T-helper 1 cell (primary cell): ENCODE data around the gene SEC61B.

Experiments used
- DNase-seq, 5 donors: peaks; one replicate each; pipeline ENCODE4 v3.0.0-alpha.2; 2012 to 2020
- total RNA-seq, 4 donors: gene quantifications; one replicate each; lab custom pipeline; 2026; lab: John Stamatoyannopoulos, UW

Gene SEC61B
- total RNA-seq: 26.8 to 38.8 (median 31.5) reads per million in 4 donors

DNA sequence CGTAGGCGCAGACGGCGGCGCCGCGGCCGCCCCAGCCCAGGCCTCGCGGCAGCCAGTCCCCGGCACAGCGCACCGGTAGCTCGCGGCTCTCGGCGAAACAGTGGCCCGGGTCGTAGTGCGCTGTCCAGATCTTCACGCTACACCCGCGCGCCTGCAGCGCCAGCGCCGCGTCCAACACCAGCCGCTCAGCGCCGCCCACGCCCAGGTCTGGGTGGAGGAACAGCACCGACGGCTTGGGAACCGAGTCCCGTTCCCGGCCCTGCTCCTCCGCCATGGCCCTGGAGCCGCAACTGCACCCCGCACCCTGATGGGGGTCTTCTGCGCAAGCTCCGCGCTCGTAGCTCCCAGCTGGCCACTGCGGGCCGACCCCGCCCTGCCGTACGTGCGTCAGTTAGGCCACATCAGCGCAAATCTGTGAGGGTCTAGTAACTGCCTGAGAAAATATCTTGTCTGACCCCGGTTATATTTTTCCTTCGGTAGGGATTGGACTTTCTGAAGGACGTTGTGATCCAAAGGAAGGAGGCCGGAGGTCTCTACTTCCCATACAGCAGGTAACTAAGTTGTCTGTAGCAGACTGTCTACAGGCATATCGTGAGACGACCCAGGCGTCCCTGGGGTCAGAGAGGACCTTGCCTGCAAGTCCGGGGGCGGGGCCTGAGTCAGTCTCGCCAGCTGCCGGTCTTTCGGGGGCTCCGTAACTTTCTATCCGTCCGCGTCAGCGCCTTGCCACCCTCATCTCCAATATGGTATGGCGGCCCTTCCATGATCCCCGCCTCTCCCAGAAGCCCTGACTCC lies at the start of gene SEC61B, which contains the start of gene ALG2:
SEC61B (plus strand) TSS at position 662 of the 795 bp plus-strand sequence; CDS start at position 744, 82 bp downstream.
ALG2 (minus strand) TSS at position 322 of the 795 bp plus-strand sequence; CDS start at position 274, 48 bp downstream.
- peak; percentile 85 to 95 (median 90) for DNase-seq

DNA sequence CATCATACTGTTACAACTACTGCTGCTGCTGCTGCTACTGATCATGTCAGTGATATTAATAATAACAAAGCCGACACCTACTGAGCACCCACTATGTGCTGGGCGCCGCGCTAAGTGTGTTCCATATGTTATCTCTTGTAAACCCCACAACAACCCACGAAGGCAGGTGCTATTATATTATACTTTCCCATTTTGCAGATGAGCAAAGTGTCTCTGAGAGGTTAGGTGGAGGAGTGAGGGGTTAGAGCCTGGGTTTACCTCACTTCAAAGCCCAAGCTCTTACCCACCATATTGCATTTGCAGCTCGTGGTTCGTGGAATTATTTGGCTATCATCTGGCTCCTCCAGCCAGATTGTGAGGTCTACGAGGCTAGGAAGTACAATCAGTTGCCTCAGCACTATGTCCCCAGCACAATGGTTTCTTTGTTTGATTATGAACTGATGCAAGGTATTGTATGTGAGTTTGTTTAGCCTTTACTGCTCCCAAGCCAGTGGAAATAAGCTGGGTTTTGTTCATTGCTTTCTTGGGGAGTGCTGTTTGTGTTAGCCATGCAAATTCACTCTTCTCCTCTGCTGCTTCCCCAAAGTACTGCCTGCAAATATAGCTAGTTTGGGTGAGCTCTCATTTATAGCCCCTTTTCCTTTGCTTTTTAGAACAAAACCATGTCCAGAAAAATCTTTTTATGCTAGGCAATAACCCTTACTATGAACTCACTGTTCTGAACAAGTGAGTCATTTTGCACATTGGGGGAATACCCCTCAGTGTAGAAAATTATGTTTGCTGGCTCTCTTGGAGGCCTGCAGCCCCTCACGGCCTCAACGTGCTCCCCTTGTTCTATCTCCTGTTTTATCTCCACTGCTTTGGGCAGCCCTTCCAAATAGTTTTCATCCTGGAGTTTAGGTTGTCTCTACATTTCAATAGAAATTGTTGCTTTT lies 48.2 kb upstream of the SEC61B start:
- no peak for DNase-seq

DNA sequence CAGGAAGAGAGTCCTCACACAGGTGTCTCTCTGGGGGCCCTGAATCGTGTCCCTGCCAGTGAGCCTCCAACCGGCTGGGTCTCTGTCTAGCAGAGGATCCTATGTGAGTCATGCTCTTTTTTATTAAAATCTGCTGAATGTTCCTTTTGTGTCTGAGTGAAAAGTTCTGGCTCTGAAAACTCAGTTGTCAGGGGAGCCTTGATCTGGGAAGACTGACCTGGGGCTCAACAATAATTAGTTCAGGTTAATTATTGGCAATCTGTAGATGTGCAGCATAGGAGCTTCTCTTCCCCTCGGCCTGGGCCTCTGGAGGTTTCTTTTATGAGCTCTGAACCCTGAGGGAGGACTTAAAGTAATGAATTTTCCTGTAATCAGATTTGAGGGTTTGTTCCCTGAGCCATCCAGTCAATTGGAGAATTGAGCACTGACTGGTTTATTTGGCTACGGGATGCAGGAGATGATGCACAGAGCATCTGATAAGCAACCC lies 45.5 kb upstream of the SEC61B start:
- no peak for DNase-seq

DNA sequence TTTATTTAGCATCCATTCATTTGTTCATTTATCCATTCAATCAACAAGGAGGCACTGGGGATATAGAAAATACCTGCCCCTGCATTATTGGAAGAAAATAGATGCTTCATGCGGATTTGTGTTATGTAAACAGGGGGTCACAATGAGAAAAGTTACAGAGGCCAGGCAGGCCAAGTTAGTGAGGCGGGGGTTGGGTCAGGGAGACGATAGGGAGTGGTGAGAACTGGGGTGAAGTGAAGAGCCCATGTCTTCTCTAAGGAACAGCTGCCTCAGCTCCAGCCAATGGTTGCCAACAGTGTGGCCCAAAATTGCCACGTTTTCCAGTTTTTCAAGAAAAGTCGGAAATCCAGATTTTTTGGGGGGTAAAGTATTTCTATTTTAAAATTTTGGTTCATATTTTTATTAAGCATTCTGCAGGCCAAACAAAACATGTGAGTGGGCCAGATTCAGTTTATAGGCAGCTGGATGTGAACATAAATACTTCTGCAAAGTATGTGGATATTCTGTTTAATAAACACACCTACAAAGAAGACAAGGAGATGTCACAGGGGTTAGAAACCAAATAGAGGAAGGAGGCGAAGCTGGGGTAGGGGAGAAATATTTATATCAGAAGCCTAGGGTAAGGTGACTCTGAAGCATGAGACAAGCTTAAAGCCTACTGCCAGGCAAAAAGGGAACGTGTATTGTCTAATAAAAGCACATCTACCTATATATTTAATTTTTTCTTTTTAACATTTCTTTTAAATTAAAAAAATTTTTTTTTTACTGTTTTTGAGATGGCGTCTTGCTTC lies 44.3 kb upstream of the SEC61B start:
- DNase-seq: no peak

DNA sequence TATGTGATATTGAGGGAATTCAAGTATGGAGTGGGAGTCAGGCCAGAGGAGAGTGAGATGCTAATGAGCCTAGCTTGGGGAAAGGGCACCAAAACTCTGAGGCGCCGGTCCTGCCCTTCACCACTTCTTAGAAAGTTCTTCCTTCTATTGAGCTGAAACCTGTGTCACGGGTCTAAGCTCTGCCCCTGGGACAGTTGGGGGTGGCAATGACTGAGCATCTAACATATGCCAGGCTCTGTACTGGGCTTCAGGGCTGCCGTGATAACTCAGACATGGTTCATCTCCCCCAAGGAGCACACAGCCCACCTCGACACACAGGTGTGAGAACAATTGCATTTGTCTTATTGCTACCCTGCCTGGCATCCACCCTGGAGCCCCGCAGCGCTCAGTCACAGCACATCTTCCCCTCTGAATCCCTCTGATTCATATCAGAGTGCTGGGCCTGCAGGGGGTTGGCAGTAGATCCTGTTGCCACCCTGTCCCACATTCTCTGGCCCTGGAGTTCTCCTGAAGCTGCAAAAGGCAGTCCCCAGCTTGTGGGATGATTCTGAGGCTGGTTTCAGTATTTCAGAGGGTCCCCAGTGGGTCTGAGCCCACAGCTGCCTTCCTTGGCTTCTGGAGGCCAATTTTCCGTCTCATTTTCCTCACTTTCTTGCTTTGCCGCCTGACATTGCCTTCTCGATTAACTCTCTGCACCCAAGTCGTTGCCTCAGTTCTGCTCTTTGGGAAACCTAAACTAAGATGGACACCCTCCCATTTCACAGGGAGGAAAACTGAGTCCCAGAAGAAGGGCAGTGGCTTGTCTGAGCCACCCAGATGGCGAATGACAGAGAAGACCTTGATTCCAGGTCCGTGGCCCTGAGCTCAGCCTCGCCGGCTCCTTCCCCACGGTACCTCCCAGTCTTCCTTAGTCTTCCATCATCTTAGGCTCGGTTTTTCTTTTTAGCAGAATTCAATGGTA lies 42.9 kb upstream of the SEC61B start:
- DNase-seq: no peak

DNA sequence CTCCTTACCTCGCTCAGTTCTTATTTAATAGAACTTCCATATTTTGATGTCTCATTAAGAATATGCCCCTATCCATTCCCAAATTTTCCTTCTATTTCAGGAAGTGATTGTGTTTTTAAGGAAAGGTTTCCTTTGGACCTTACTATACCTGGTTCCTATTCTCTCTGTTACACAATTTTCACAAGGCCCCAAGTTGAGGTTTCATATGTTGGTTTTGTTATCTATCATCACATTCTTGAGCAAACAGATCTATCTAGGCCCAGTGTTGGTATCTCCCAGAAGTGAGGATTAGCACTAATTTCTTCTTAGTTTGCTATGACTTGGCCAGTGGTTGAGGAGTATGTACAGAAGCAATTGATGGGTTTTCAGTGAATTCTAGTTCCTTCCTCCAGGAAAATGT lies 41.9 kb upstream of the SEC61B start:
- DNase-seq: peak in 1 of 5 donors; percentile 72

DNA sequence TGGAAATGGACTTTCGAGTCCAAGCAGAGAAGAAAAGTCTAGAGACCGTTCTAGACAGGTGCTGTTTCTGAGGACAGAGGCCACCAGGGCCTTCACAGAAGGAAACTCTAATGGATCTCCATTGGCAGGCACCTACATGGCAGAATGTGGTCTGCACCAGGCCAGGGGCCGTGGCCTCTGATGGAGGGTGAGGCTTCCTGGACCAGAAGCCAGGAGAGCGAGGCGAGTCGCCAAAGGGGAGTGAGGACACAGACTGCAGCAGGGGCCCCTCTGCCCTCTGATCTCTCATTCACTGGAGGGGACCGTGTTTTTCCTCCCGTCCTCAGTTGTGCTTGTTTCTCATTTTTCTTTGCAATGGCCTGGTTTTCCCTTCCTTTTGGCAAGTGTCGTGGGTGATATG lies 41.4 kb upstream of the SEC61B start:
- no peak for DNase-seq

DNA sequence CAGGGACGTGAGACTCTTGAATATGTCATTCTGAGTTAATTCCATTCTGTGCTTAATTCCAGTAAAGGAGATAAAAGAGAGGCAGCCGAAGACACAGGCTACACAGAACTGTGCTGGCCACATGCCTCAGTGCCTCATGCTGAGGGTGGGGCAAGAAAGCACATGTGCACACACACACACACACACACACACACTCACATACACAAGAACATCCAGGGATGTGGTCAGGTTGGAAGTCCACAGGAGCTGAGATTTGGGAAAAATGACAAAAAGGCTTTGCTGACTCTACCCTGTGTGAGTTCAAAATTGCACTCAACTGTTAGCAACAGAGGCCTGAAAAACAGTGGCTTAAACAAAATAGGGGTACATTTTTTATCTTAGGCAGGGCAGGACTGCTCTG lies 40.9 kb upstream of the SEC61B start:
- DNase-seq: no peak

DNA sequence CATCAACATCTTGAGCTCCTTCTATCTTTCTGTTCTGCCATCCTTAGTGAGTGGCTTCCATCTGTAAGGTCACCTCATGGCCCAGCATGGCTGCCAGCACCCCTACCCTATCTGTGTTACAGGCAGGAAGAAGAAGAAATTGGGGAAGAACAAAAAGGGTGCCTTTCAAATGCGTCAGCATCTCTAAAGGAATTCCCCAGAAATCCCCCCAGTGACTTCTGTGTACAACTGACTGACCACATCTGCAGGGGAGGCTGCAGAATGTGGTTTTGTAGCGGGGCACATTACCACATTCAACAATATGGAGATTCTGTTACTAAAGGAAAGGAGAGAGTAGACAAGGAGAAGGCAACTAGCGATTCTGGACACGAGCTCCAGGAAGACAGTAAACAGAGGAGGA lies 40.5 kb upstream of the SEC61B start:
- peak in 1 of 5 donors; percentile 63 for DNase-seq

DNA sequence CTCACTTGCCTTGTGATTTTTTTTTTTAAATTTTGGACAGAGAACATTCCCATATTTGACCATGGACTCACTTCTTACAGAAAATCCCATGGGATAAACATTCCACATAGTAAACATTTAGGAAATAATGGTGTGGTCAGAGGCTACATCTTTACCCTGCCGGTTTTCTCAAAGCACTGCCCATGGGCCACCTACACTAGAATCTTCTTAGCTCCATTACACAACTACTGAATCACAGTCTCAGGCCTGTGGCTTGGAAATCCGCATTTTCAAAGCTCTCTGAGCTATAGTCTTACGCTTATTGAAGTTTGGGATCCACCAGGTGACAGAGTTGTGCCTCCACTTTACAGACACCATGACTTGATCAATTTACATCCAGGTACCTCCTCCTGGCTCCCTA lies 39.7 kb upstream of the SEC61B start:
- DNase-seq: no peak

DNA sequence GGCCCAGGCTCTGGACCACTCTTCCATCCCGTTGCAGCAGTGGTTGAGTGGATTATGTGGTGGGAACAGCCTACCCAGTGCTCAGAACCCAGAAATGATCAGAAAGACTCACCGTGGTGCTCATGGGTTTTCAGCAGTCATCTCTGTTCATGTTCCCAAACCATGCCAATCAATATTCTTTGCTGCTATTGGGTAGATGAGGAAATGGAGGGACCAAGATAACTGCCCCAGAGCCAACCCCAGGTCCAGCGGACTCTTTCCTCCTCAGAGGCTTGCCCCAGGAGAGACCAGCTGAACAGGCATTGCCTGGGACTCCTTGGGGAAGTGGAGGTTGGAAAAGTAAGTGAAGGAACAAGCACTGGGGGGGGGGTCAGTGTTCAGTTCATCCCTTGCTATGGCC lies 38.5 kb upstream of the SEC61B start:
- no peak for DNase-seq

DNA sequence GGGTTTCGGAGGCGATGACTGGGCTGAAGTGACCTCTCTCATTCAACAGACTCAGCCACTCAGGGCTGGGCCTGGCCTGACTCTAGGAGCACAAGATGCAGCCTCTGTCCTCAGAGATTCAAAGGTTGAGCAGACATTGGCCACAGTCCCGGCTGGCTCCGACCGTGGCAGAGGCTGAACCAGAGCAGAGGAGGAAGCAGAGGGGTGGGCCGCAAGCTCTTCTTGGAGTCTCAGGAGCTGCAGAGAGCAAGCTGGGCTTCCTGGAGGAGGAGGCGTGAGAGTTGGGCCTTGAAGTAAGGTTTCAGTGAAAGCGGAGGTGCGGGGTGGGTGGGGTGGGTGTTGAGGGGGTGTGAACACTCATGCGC lies 38.0 kb upstream of the SEC61B start:
- no peak for DNase-seq

DNA sequence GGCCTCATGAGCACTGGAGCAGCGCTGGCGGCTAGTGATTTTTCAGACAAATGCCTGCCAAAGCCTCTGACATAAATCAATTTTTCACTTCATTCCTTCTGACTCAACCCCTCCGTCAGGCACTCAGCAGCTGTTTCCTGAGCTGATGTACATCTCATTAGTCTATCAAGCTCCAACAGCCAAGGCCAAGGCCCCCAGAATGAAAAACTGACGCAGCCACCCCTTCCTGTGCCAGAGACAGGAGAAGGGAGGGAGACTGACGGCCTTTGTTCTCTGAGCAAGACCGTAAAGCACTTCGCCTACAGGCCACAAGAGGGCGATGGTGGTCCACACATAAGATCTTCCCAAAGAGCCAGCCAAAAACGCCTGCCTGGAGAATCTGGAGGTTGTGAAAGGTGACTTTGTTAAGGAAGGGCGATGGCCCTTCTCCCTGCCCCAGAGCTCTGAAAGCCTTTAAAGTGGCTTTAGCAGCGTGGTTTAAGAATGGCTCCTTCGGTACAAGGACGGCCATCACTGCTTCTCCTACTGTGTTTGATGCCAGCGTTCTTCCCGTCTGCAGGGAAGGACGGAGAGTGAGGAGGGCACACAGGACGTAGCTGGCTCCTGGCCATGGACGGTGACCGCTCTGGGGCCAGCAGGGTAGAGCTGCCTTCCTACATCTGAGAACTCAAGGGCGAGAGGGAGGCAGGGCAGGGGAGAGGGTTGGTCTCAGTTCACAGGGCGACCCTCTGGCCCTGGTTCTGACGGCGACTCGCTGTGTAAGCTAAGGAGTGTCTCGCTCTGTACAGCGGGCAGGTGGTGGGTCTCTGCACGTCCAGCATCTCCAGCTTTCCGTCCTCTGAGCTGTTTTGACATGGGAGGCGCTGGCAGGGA lies 37.4 kb upstream of the SEC61B start:
- peak; percentile 38 to 79 (median 62) for DNase-seq

DNA sequence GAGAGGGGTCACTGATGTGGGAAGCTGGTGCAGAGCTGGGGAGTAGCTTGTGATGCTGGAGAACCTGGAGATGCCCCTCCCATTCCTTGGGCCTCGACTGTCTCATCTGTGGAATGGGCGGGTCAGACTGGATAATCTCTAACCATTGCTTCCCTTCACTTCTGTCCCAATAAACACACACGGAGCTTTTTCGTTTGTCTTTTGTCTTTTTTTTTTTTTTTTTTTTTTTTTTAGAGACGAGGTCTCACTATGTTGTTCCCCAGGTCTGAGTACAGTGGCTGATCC lies 36.8 kb upstream of the SEC61B start:
- DNase-seq: no peak

DNA sequence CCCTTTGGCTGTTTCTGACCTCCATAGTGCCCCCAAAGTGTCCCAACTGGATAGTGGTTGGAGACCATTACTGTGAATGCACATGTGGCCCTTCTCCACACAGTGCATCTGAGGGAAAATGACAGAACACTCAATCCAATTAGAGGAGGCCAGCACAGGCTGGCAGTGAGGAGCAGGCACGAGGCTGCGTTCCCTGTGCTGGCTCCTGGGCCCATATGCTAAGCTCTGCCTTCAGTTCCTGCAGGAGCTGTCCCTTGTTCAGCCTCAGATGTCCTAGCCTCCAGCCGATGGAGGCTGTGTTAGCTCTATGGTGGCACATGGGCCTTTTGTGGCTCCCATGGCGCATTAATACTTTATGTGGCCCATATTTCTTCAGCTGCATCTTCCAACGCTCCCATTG lies 36.1 kb upstream of the SEC61B start:
- DNase-seq: no peak

DNA sequence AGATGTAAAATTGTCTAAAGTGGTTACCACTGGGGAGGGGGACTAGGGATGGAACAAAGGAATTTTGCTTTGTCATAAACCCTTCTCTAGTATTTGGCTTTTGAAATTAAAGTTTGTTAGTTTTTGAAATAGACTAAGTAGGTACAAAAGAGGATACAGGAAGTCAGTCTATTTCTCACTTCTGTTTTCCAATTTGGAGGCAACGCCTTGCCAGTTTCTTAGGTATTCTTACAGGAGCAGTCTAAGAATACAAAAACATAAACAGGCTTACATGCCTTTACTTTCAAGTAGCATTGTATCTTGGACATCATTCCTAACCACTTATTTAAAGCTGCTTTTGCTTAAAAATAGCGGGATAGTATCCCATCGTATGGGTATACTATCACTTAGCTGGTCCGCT lies 34.8 kb upstream of the SEC61B start:
- DNase-seq: no peak

DNA sequence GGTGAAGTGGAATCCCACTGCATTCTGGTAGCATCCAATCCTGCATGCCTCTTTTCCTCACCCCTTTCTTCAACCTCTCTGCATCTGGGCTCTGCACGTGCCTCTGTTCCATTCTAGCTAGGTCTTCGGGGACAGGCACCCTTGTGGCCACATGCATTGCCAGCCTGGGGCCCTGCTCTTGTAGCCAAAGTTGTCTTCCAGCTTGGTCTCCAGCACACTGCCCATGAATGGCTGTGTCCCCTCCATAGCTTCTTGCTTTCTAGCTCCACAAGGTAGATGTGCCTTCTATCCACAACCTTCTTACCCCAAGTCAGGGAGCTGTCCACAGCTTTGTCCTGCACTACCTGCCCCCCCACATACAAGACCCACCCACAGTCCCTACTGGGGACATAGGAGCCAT lies 32.9 kb upstream of the SEC61B start:
- DNase-seq: no peak

DNA sequence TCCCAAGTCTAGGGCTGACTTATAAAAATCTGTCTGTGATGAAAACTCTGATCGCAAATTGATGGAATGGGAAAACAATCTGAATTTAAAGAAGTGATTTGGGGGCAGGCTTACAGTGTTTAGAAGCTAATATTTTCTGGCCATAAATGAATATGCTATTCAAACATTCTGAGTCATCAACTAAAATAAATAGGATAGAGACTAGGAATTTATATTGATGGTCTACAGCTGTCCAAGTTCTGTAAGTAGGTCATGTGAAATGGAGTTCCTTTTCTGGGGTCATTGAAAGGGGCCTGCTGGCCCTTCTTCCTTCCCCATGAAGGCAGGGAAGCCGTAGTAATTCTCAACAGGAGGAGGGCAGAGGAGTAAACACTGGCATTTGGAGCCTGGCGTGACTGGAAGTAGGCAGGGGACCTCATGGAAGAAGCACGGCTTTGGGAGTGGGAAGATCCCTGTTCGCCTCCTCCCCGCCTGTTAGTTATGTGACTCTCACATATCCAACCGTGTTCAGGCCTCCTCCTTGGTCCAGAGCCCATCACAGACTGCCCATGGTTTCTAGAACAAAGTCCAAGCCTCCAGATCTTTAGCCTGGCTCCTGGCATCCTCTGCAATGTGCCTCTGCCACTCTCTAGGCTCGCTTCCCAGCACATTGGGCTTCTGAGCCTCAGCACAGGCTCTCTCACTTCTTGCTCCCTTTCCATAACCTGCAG lies 32.0 kb upstream of the SEC61B start:
- no peak for DNase-seq

DNA sequence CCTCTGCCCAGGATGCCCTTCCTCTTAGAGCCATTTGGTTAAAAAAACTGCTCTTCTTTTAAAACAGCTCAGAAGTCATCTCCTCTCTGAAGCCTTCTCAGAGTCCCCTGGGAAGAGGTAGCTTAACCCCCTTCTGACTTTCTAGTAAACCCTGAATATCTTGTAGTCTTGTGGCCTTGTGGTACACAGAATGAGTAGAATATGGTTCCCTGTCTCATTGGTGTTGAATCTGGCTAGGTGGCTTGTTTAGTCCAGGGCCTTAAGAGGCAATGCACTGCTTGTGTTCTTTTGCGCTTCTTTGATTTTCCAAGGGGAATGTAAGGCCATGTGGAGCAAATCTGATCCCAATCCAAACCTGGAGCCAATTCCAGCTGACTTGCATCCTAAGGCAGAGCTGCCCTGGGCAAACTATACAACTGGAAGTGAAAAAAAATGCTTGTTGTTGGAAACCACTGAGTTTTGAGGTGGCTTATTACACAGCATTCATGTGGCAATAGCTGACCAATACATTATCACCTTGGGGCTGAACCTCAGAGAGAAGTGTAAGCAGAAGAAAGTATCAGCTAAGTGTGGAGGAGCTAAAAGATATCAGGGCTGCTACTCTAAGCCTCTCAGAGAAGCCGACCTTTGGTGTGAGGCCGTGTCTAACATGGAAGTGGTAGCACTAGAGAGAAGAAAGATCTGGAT lies 31.3 kb upstream of the SEC61B start:
- DNase-seq: no peak
